HEK293T (cell line): Measurements from ENCODE around the gene IFIT1B.
"Not testable (repeated sequence)": the region's sequence is repeated elsewhere in the genome, so short reads cannot be mapped to it uniquely, and the experiment has no call there.

Source experiments
- BHLHE40 ChIP-seq: fragments of 450-650 bp; IDR thresholded peaks from 2 replicates; pipeline ENCODE4 v1.6.1; 2016; ENCODE audit warnings: mild to moderate bottlenecking, moderate library complexity, borderline replicate concordance
- CTBP1 ChIP-seq: fragments of 450-650 bp; IDR thresholded peaks from 2 replicates; pipeline ENCODE4 v1.6.1; 2016; ENCODE audit warnings: borderline replicate concordance
- ELF4 ChIP-seq: fragments of 450-650 bp; IDR thresholded peaks from 2 replicates; pipeline ENCODE4 v1.6.1; 2017; ENCODE audit warnings: antibody characterized with exemption
- FOXK2 ChIP-seq: fragments of 450-650 bp; IDR thresholded peaks from 2 replicates; pipeline ENCODE4 v1.6.1; 2016; ENCODE audit warnings: mild to moderate bottlenecking
- FOXM1 ChIP-seq: fragments of 450-650 bp; IDR thresholded peaks from 2 replicates; pipeline ENCODE4 v1.6.1; 2017; ENCODE audit warnings: mild to moderate bottlenecking, borderline replicate concordance
- HDGF ChIP-seq: fragments of 450-650 bp; IDR thresholded peaks from 2 replicates; pipeline ENCODE4 v1.6.1; 2017; ENCODE audit warnings: antibody characterized with exemption, borderline replicate concordance
- LEF1 ChIP-seq: fragments of 450-650 bp; IDR thresholded peaks from 2 replicates; pipeline ENCODE4 v1.6.1; 2017; ENCODE audit warnings: mild to moderate bottlenecking, borderline replicate concordance
- ZNF384 ChIP-seq: fragments of 450-650 bp; IDR thresholded peaks from 2 replicates; pipeline ENCODE4 v1.6.1; 2016

DNA sequence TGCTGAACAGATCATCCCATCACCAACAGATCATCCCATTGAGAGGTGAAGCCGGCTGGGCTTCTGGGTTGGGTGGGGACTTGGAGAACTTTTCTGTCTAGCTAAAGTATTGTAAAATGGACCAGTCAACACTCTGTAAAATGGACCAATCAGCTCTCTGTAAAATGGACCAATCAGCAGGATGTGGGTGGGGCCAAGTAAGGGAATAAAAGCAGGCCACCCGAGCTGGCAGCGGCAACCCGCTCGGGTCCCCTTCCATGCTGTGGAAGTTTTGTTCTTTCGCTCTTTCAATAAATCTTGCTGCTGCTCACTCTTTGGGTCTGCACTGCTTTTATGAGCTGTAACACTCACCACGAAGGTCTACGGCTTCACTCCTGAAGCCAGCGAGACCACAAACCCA is 28.3 kb downstream of the IFIT1B start:
- TF ChIP-seq FOXM1, FOXK2, ZNF384, LEF1, BHLHE40, CTBP1, HDGF, ELF4: not testable (repeated sequence)
